ENCODE data around the gene STMN3. TPM values are rescaled to one million over a fixed set of nuclear protein-coding genes. Genes with fewer than 3 reads are reported as not detected.
A peak's percentile ranks its signal among the peaks of the same experiment; 100 is the strongest.

STMN3 gene
- total RNA-seq, 1 donor, result 1.1 TPM

DNA sequence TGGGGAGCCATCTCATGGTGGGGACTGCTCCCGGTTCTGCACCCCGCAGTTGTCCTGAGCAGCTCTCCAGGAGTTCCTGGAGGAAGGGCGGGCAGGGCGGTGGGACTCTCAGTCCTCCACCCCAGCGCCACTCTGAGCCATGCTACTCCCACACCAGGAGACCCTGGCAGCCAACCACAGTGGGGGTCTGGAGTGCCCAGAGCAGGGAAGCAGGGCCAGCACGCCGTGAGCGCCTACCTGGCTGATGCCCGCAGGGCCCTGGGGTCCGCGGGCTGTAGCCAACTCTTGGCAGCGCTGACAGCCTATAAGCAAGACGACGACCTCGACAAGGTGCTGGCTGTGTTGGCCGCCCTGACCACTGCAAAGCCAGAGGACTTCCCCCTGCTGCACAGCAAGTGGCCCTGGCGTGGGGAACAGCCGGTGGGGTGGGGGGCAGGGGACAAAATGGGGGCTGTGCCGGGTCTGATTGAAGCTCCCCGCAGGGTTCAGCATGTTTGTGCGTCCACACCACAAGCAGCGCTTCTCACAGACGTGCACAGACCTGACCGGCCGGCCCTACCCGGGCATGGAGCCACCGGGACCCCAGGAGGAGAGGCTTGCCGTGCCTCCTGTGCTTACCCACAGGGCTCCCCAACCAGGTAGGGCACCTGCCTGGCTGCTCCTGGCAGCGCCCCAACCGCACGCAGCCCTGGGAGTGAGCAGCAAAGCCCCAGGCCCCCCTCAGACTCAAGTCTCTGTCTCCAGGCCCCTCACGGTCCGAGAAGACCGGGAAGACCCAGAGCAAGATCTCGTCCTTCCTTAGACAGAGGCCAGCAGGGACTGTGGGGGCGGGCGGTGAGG is 41.6 kb upstream of the STMN3 start:
- H3K4me1 ChIP-seq (ENCODE audit: insufficient read depth, low read length), result peaks cover 31% of the 10 kb centered on the region
- H3K27ac ChIP-seq (ENCODE audit: low read depth, low read length), result no peak overlapping the region
- H4K20me1 ChIP-seq (ENCODE audit: insufficient read depth, low read length), result no peaks in the 10 kb centered on the region
- H3K4me2 ChIP-seq (ENCODE audit: insufficient read depth, low read length), result no peak overlapping the region
- H3K36me3 ChIP-seq (ENCODE audit: insufficient read depth, low read length), result peaks cover 3% of the 10 kb centered on the region
- no peaks in the 10 kb centered on the region for H3K27me3 ChIP-seq (ENCODE audit: insufficient read depth, low read length)
- peak; percentile 86 for DNase-seq (ENCODE audit: insufficient read length, low spot score, missing footprints)
- TF ChIP-seq, protein P1, sequence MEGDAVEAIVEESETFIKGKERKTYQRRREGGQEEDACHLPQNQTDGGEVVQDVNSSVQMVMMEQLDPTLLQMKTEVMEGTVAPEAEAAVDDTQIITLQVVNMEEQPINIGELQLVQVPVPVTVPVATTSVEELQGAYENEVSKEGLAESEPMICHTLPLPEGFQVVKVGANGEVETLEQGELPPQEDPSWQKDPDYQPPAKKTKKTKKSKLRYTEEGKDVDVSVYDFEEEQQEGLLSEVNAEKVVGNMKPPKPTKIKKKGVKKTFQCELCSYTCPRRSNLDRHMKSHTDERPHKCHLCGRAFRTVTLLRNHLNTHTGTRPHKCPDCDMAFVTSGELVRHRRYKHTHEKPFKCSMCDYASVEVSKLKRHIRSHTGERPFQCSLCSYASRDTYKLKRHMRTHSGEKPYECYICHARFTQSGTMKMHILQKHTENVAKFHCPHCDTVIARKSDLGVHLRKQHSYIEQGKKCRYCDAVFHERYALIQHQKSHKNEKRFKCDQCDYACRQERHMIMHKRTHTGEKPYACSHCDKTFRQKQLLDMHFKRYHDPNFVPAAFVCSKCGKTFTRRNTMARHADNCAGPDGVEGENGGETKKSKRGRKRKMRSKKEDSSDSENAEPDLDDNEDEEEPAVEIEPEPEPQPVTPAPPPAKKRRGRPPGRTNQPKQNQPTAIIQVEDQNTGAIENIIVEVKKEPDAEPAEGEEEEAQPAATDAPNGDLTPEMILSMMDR (IDR thresholded peaks at IDR 0.05; ENCODE audit: extremely low read depth, low read depth, low read length), result no peak
- no peaks in the 10 kb centered on the region for H3K9me3 ChIP-seq (ENCODE audit: low read depth, low read length)
- H2AFZ ChIP-seq (ENCODE audit: low read length), result no peak overlapping the region
- no peak overlapping the region for H3K4me3 ChIP-seq (ENCODE audit: insufficient read depth, low read length)
- H3K79me2 ChIP-seq (ENCODE audit: insufficient read depth, low read length), result peaks cover 2% of the 10 kb centered on the region

DNA sequence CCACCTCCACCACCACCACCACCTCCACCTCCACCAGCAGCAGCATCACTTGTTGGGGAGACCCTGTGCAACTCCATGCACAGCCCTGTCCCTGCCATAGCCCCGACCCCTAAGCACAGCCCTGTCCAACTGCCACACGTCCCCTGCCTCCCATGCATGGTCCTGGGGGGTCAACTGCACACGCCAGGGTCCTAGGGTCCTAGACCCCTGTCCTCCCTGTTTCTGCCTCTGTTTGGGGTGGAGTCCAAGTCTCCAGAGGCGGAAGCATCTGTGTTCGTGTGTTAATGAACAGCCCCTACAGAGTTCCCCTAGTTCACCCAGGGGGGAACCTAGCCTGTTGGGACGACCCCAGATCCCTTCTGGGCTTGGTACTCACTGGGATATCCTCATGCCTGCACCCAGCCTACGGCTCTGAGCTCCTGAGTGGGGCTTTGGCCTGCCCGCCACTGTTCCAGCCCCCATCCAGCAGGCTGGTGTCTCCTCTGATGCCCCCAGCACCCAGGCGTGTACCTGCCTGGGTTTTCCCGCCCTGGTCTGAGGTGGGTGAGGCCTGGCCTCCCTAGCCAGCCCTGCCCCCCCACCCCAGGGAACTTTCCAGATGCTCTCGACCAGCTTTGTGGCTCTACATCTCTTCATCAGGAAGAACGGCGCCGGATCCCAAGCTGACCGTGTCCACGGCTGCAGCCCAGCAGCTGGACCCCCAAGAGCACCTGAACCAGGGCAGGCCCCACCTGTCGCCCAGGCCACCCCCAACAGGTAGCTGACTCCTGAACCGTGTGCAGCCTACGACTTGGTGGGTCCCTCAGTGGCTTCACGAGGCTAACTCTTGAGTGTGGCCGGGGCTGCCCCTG is 40.7 kb upstream of the STMN3 start:
- DNase-seq (ENCODE audit: insufficient read length, low spot score, missing footprints), result peak; percentile 85
- H3K79me2 ChIP-seq (ENCODE audit: insufficient read depth, low read length), result no peaks in the 10 kb centered on the region
- no peaks in the 10 kb centered on the region for H3K27me3 ChIP-seq (ENCODE audit: insufficient read depth, low read length)
- H3K36me3 ChIP-seq (ENCODE audit: insufficient read depth, low read length), result peaks cover 3% of the 10 kb centered on the region
- H4K20me1 ChIP-seq (ENCODE audit: insufficient read depth, low read length), result no peaks in the 10 kb centered on the region
- H3K4me1 ChIP-seq (ENCODE audit: insufficient read depth, low read length), result peaks cover 23% of the 10 kb centered on the region
- H3K4me3 ChIP-seq (ENCODE audit: insufficient read depth, low read length), result no peak overlapping the region
- H2AFZ ChIP-seq (ENCODE audit: low read length), result no peak overlapping the region
- TF ChIP-seq, protein P1 (IDR thresholded peaks at IDR 0.05; ENCODE audit: extremely low read depth, low read depth, low read length), result no peak
- H3K9me3 ChIP-seq (ENCODE audit: low read depth, low read length), result no peaks in the 10 kb centered on the region
- no peak overlapping the region for H3K27ac ChIP-seq (ENCODE audit: low read depth, low read length)
- no peak overlapping the region for H3K4me2 ChIP-seq (ENCODE audit: insufficient read depth, low read length)

DNA sequence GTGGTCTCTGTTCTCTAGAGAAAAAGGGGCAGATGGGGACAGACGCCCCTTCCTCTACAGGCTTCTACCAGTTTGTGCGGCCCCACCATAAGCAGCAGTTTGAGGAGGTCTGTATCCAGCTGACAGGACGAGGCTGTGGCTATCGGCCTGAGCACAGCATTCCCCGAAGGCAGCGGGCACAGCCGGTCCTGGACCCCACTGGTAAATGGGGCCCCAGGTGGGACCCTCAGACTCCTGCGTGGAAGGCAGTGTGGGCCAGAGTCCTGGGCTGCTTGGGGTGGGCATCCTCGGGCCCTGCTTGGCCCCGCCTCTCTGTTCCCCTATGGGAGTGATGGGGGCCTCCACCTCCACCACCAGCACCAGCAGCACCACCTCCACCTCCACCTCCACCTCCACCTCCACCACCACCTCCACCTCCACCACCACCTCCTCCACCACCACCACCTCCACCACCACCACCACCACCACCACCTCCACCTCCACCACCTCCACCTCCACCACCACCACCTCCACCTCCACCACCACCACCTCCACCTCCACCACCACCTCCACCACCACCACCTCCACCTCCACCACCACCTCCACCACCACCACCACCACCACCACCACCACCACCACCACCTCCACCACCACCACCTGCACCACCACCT is 40.0 kb upstream of the STMN3 start:
- peaks cover 15% of the 10 kb centered on the region for H3K4me1 ChIP-seq (ENCODE audit: insufficient read depth, low read length)
- H3K27ac ChIP-seq (ENCODE audit: low read depth, low read length), result no peak overlapping the region
- no peak overlapping the region for H3K4me3 ChIP-seq (ENCODE audit: insufficient read depth, low read length)
- H3K9me3 ChIP-seq (ENCODE audit: low read depth, low read length), result no peaks in the 10 kb centered on the region
- H3K36me3 ChIP-seq (ENCODE audit: insufficient read depth, low read length), result peaks cover 3% of the 10 kb centered on the region
- H3K27me3 ChIP-seq (ENCODE audit: insufficient read depth, low read length), result no peaks in the 10 kb centered on the region
- peak; percentile 49 for DNase-seq (ENCODE audit: insufficient read length, low spot score, missing footprints)
- no peaks in the 10 kb centered on the region for H4K20me1 ChIP-seq (ENCODE audit: insufficient read depth, low read length)
- TF ChIP-seq, protein P1 (IDR thresholded peaks at IDR 0.05; ENCODE audit: extremely low read depth, low read depth, low read length), result no peak
- no peak overlapping the region for H3K4me2 ChIP-seq (ENCODE audit: insufficient read depth, low read length)
- H2AFZ ChIP-seq (ENCODE audit: low read length), result no peak overlapping the region
- H3K79me2 ChIP-seq (ENCODE audit: insufficient read depth, low read length), result no peaks in the 10 kb centered on the region

Measured in osteoblast (primary cell).